HG02852 (cell line): ENCODE results near the gene ABR.
"Not testable (repeated sequence)": the region's sequence is repeated elsewhere in the genome, so short reads cannot be mapped to it uniquely, and the experiment has no call there.

Source experiments
- ATAC-seq: cut with Tn5 transposase; IDR thresholded peaks from one replicate; pipeline ENCODE4 v1.9.1; 2021; ENCODE audit warnings: mild to moderate bottlenecking, moderate library complexity; ENCODE audit not compliant: unreplicated experiment

Gene ABR

GRCh38 chr17:1050996-1051925 lies 128.5 kb downstream of the ABR start:
- no peak for ATAC-seq

- ATAC-seq = no peak
These were observed 129.4 kb downstream of the ABR start for GRCh38 chr17:1050246-1050995.

DNA sequence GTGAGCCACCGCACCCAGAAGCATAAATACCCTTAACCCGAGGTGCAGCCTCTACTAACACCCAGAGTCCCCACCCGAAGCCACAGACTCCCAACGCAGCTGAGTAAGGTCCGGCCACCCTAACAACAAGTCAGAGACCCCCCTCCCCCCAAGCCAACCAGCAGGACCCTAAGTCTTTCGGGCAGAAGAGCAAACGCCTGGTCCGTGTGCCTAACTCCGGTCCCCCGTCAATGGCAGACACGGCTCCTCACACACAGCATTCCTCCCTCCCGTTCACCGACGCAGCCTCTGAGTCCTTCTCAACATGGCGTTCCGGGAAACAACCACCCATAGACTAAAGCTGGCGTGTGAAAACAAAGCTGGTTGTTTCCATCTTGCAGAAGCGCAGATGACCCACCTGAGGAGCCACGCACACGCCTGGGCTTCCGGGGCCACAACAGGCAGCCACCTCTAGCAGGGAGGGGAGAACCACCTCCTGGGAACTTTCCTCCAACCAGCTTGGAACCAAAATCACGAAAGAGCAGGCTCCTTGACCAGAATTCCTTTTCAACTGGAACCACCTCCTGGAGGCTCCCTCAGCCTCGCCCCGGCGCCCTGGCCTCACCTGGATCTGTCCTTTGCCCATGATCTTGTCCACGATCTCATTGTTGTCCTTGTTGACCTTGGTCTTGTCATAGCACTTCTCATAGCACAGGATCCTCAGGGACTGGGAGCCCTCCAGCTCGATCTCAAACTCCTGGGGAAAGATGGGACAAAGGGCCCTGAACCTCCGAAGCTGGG lies 130.1 kb downstream of the ABR start:
- no peak for ATAC-seq

GRCh38 chr17:1048516-1049115 lies 131.2 kb downstream of the ABR start:
- not testable (repeated sequence) for ATAC-seq

- ATAC-seq = no peak
These were observed 131.8 kb downstream of the ABR start for GRCh38 chr17:1047879-1048470.

DNA sequence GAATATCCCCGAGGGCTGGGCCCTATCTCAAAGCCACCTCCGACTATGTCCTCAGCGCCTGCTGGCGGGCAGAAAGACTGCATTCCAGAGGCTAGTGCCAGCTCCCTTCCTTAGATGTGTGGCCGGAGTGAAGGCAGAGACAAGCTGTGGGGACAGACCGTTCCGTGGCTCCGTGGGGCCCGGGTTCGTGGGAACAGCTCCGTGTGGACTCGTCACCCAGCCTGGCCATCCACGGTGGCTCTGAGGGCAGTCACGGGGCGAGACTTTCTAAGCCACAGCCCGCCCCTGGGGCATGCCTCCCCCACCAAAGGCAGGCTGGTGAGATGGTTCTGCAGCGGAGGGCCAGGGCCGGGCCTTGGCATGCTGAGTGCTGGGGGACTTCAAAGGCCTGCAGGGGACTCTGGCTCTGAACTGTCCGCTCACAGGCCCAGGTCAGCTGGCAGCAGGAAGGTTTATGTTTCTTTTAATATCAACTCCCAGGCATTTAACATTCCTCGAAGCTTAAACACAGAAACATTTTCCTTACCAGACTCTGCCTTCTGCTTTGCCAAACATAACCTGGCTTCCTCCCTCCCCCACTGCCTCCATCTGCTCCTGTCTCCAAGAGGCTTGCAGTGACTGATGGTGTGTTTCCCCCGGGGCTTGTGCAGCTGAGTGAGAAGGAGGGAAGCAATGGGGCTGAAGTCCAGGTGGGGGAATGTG lies 132.5 kb downstream of the ABR start:
- no peak for ATAC-seq

DNA sequence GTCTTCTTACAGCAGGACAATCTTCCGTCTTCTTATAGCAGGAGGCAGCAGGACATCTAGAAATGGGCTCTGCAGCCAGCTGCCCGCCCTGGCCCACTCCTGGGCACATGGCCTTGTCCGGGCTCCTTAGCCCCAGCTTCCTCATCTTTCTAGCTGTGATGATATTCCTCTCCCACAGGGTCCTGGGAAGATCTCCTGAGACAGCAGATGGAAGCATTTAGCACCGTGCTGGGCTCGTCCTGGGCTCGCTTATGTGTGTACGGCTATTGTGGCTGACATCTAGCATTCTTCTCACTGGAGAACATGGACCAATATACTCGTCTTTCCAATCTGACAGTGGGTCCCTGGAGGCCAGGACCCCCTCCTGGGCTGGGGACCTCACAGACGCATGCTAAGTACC lies 134.3 kb downstream of the ABR start:
- no peak for ATAC-seq

- ATAC-seq = not testable (repeated sequence)
These were observed 135.3 kb downstream of the ABR start for GRCh38 chr17:1044387-1045009.

DNA sequence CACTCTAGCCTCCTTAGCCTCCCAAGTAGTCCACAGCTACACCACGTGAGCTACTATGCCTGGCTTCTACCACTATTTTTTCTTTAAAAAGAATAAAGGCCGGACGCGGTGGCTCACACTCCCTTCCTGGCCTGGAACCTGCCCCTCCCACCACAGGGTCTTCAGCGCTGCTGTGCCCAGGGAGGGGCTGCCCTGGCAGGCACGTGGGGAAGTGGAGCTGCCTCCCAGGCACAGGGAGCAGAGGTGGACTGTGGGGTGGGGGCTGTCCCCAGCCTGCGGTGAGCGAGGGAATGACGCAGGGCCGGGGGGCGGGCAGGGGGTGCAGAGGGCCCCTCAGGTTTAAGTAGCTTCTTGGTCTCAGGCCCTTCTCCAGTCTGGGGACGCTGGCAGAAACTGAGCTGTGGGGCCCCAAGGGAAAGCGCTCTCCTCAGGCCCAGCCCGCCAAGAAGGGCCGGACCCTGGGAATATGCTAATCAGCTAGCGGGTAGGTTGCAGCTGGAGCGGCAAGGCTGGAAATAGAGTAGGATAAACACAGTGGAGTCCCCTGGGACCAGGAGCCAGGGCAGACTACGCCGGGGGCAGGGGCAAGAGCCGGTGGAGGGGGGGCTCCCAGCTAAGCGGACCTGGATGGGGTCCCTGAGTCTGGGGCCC lies 136.1 kb downstream of the ABR start:
- ATAC-seq = no peak

GRCh38 chr17:1042486-1042885 lies 137.3 kb downstream of the ABR start:
- no peak for ATAC-seq

- no peak for ATAC-seq
These were observed 138.0 kb downstream of the ABR start for GRCh38 chr17:1041746-1042145.

GRCh38 chr17:1040216-1040600 lies 139.6 kb downstream of the ABR start:
- ATAC-seq = no peak

DNA sequence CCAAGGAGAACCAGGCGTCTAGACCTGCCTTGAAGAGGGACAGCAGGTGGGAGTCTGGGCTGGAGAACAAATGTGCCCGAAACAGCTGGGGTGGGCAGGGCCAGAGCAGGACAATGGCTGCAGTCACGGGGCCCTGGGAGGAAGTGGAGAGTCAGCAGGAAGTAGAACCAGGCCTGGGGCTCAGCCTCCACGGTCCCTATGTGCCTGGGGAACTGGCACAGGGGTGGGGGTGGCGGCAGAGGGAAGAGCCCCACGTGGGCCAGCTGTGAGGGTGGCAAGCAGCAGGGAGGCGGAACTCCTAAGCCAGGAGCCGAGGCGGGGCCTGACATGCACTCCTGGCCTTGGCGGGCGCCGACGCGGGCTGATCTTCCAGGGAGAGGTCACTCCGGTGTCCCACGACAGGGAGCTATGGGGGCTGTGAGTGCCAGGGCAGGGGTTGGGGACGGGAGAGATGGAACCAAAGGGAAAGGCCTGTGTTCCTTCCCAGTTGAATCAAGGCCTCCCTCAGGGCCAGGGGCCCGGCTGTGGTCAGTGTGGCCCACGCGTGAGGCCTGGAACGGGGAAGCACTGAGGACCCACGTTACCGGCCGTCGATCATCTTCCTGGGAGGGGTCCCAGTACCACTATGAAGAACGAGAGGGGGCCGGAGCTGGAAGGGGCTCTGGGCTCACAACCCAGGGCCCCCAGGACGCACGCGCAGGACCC lies 140.1 kb downstream of the ABR start:
- no peak for ATAC-seq

DNA sequence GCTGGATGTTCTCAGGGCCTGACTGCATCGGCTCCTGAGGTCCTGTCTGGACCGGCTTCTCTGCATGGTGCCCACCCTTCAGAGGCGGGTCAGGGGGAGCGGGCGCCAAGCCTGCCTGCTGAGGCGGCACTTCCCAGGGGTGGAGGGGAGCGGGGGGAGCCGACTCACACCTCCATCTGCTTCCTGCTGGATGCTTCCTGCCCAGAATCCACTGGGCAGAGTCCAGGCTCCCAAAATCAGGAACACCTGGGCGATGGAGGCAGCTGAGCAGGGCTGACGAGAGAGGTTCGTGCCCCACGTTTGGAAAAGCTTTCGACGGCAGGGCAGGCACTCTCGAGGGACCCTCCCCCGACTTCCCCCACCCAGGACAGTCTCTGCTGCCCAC lies 140.7 kb downstream of the ABR start:
- ATAC-seq = no peak

DNA sequence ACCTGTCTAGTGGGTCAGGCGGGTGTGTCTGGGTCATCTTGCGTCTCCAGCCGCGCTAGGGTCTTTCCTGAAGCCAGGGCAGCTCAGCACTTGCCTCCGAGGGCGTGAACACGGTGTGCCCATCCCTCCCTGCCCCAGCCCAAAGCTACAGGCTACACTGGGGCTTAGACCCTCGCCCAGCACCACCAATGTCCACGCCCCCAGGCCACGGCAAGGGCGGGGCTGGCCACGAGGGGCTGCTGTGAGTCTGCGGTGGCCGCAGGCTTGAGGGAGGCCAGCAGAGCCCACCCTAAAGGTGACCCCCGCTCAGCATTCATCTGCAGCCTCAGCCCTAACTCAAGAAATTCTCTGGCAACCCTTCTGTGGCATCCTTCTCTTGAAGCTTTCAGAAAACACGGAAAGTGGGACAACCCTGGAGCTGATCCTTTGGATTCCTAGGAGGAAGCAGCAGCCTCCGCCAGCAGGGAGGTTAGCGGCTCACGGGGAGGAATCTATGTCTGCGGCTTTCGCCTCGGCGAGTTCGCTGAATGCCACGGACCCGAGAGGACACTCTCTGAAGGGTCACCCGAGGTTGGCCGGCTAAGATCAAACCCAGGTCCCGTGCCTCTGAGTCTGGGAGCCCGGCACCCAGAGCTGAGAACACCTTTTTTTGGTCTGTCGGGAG lies 141.2 kb downstream of the ABR start:
- no peak for ATAC-seq

DNA sequence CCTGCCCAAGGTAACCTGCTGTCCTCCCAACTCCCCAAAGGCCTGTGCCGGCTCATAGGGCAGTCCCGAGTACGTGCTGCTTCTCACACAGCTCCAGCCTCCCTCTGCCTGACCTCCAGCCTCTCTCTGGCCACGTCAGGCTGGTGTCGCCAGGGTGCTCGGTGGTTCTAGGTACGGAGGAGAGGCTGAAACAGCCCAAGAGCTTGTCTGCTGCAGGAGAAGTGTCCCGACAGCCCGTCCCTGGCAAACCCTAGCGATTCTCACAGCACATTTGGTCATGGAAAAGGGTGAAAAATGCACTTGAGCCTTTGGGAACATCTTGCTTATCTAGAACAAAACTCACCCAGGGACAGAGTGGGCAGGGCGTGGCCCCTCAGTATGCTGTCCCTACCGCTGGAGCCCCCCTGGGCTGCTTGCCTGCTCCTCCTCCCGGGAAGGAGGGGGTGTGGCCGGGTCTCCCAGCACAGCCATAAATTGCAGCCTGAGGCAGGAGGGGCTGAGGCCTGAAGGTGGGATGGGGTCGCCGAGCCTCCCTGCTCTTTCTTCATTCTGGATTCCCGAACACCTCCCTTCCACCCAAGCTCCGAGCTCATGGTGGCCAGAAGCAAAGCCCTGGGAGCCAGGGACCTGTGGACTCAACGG lies 142.4 kb downstream of the ABR start:
- ATAC-seq = no peak

DNA sequence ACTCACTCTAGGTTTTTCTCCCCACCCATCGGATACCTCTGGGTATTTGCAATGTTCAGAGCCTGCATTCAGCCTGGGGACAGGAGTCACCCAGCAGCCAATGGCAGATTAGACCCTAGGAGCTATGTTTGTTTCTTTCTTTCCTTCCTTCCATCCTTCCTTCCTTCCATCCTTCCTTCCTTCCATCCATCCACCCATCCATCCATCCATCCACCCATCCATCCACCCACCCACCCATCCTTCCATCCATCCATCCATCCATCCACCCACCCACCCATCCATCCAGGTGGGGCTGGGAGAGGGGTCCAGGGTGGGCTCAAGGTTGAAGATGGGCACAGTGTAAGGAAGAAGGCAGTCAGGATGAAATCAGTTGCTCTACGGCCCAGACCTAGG lies 142.9 kb downstream of the ABR start:
- ATAC-seq = no peak
